HG03469 (cell line): Measurements from ENCODE around the gene COPS4.
"Not testable (repeated sequence)": the region's sequence is repeated elsewhere in the genome, so short reads cannot be mapped to it uniquely, and the experiment has no call there.

Experiments used
- ATAC-seq: cut with Tn5 transposase; IDR thresholded peaks from one replicate; pipeline ENCODE4 v1.9.1; 2021; ENCODE audit warnings: mild to moderate bottlenecking, moderate library complexity, moderate number of reproducible peaks; ENCODE audit not compliant: unreplicated experiment

Gene COPS4

GRCh38 chr4:83080561-83080960 lies 45.6 kb downstream of the COPS4 start:
- ATAC-seq: no peak

GRCh38 chr4:83082777-83083176 lies 47.8 kb downstream of the COPS4 start:
- ATAC-seq: no peak

- ATAC-seq: peak; percentile 43
These were observed 49.0 kb downstream of the COPS4 start for GRCh38 chr4:83083925-83084475.

GRCh38 chr4:83084956-83085355 lies 50.0 kb downstream of the COPS4 start:
- not testable (repeated sequence) for ATAC-seq

GRCh38 chr4:83089410-83090157 lies 54.6 kb downstream of the COPS4 start:
- ATAC-seq: no peak

GRCh38 chr4:83093060-83093640 lies 58.2 kb downstream of the COPS4 start:
- no peak for ATAC-seq

GRCh38 chr4:83096397-83096796 lies 61.4 kb downstream of the COPS4 start:
- ATAC-seq: no peak

- ATAC-seq: no peak
These were observed 70.0 kb downstream of the COPS4 start for GRCh38 chr4:83104991-83105390.

GRCh38 chr4:83107631-83108030 lies 72.6 kb downstream of the COPS4 start:
- no peak for ATAC-seq

- ATAC-seq: no peak
These were observed 73.3 kb downstream of the COPS4 start for GRCh38 chr4:83108101-83108861.

- ATAC-seq: no peak
These were observed 74.7 kb downstream of the COPS4 start for GRCh38 chr4:83109480-83110222.

- ATAC-seq: peak; percentile 44
These were observed 75.4 kb downstream of the COPS4 start for GRCh38 chr4:83110223-83110945.

GRCh38 chr4:83110970-83111750 lies 76.2 kb downstream of the COPS4 start:
- no peak for ATAC-seq

GRCh38 chr4:83111751-83112141 lies 76.8 kb downstream of the COPS4 start:
- not testable (repeated sequence) for ATAC-seq

- peak; percentile 30 for ATAC-seq
These were observed 77.2 kb downstream of the COPS4 start for GRCh38 chr4:83112231-83112630.

GRCh38 chr4:83112678-83113428 lies 77.9 kb downstream of the COPS4 start:
- ATAC-seq: no peak

GRCh38 chr4:83113429-83113786 lies 78.4 kb downstream of the COPS4 start:
- no peak for ATAC-seq

- ATAC-seq: peak; percentile 38
These were observed 79.6 kb downstream of the COPS4 start, which contains the start of gene PLAC8 for GRCh38 chr4:83114576-83114975. TSS of gene PLAC8 (minus strand) at chr4:83114729. CDS start at chr4:83107921, 6,808 bp downstream.

GRCh38 chr4:83115000-83115399 lies 80.0 kb downstream of the COPS4 start:
- ATAC-seq: no peak
